Brain microvascular endothelial cell (primary cell): ENCODE measurements around the gene MSX2.

Source experiments
- DNase-seq: peaks from one replicate; pipeline ENCODE4 v3.0.0-alpha.2; 2020
- H3K27ac ChIP-seq: fragments of 250-450 bp; sonication (Bioruptor Pico); 2 replicates; pipeline ENCODE4 v1.5.1; 2020; ENCODE audit warnings: mild to moderate bottlenecking, moderate library complexity
- H3K27me3 ChIP-seq: fragments of 250-450 bp; sonication (Bioruptor Pico); replicated peaks from 2 replicates; pipeline ENCODE4 v1.5.1; 2020; ENCODE audit warnings: mild to moderate bottlenecking
- H3K36me3 ChIP-seq: fragments of 250-450 bp; sonication (Bioruptor Pico); replicated peaks from 2 replicates; pipeline ENCODE4 v1.5.1; 2020; ENCODE audit warnings: mild to moderate bottlenecking
- H3K4me3 ChIP-seq: 2 replicates; pipeline ENCODE4 v1.5.1; 2011; ENCODE audit warnings: low read depth, mild to moderate bottlenecking, control low read depth, low read length, moderate library complexity
- in situ Hi-C: cut with HindIII; loops from 2 replicates; pipeline ENCODE4 v1.10.0; 2017; ENCODE audit warnings: low sequenced_read_pairs, low pct_ligation_motif_present
- TF ChIP-seq, protein P1 (sequence below): IDR thresholded peaks from 2 replicates; pipeline ENCODE4 v1.5.1; 2011; ENCODE audit warnings: low read depth, mild to moderate bottlenecking, moderate library complexity, low read length, control low read depth, inconsistent platforms; ENCODE audit errors: missing control alignments

Gene MSX2

DNA sequence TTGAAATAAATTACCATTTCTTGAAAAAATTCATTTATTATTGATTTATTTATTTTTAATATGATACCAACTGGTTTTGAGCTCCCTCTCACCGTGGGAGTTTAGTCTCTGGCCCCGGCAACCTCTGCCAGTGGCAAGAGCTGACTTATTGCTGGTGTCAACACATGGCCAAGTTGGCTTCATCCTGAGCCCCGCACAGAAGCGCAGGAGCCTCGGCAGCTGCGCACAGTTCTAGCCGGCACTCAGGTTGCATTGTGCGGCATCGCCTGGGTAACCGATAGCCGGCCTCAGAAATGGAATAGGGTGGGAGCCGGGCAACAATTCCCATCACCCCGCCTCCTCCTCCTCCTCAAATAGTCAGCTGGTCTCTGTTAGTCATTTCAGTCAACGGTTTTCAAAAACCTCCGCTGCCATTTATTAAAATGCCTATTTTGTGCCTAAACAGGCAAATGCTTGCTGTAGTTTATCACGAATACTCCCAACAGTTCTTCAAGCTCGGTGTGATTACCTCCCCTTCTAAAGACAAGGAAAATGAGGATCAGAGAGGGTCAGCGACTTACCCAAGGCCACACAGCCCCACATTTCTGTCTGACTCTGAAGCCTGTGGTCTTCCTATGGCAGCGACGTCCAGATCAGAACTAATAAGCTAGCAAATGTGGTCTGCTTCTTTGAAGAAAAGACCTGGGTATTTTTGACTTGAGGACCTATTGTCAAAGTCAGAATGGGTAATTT lies 15.7 kb upstream of the MSX2 start:
- DNase-seq, result no peak
- H3K36me3 ChIP-seq, result no peaks in the 10 kb centered on the region
- no peak overlapping the region for H3K4me3 ChIP-seq
- TF ChIP-seq, protein P1, sequence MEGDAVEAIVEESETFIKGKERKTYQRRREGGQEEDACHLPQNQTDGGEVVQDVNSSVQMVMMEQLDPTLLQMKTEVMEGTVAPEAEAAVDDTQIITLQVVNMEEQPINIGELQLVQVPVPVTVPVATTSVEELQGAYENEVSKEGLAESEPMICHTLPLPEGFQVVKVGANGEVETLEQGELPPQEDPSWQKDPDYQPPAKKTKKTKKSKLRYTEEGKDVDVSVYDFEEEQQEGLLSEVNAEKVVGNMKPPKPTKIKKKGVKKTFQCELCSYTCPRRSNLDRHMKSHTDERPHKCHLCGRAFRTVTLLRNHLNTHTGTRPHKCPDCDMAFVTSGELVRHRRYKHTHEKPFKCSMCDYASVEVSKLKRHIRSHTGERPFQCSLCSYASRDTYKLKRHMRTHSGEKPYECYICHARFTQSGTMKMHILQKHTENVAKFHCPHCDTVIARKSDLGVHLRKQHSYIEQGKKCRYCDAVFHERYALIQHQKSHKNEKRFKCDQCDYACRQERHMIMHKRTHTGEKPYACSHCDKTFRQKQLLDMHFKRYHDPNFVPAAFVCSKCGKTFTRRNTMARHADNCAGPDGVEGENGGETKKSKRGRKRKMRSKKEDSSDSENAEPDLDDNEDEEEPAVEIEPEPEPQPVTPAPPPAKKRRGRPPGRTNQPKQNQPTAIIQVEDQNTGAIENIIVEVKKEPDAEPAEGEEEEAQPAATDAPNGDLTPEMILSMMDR, result no peak
- in situ Hi-C loops, result no loop called here
- peaks cover 11% of the 10 kb centered on the region for H3K27me3 ChIP-seq
- H3K27ac ChIP-seq, result no peak overlapping the region

DNA sequence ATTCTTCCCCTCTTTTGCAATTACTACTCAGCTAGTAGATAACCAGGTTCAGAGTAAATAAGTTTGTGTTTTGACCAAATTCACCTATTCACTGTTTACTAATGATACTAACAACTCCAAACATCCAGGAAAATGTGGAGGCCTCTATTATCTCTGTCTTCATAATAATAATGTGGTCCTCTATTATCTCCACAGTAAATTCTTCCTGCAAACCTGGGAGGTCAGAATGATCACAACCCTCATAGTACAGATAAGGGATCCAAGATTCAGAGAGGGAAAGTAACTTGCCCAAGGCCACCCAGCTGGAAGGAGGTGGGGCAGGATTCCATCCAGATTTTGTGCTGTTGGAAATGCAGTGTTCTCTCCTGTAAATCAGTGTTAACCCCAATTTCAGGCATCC lies 9.6 kb upstream of the MSX2 start:
- no peaks in the 10 kb centered on the region for H3K36me3 ChIP-seq
- TF ChIP-seq, protein P1, result no peak
- peaks cover 18% of the 10 kb centered on the region for H3K27me3 ChIP-seq
- DNase-seq, result no peak
- in situ Hi-C loops, result no loop called here
- no peak overlapping the region for H3K4me3 ChIP-seq
- no peak overlapping the region for H3K27ac ChIP-seq

DNA sequence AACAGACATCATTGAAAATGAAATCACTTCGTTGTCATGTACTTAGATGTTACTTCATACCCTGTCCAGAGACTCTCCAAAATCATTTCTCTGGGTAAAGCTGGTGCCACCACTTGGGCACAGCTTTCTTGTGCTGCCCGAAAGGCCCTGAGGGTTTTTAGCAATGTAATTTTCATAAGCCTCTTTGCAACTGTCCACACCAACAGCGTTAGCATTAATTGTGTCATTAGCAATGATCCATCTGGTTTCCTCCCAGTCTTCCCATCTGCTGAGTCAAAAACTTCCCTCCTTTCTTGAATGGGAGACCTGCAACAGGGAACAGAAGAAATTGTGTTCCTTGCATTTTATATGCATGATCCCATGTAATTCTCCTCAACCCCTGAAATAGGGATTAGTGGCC lies 8.6 kb upstream of the MSX2 start:
- TF ChIP-seq, protein P1, result no peak
- no peak overlapping the region for H3K27ac ChIP-seq
- H3K27me3 ChIP-seq, result peaks cover 28% of the 10 kb centered on the region
- no peak for DNase-seq
- H3K4me3 ChIP-seq, result no peak overlapping the region
- H3K36me3 ChIP-seq, result no peaks in the 10 kb centered on the region
- in situ Hi-C loops, result no loop called here

DNA sequence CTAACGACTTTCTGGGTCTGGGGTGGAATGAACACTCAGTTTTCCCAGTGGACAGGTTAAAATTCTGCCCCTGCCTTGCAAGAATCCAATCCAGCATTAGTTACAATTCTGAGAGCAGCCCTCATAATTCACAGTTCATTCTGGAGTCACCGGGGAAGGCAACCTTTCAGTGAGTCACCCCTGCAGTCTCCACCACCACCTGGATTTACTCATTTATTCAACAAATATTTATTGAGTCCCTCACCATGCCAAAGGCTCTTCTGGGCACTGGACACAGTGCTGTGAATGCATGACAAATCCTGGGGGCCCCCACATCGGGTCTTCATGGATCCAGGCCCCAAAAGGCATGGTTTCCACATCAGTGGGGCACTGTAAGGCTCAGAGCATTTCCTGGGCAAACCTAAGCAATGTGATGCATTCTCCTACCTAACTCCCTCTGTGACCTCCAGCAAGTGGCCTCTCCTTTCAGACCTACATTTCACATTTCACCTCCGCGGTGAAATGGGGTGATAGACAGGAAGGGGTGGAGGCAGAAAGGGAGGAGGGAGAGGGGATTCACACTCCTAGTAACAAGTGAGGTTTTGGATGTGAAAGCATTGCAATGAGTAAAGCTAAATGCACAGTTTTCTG lies 6.4 kb upstream of the MSX2 start:
- no peaks in the 10 kb centered on the region for H3K36me3 ChIP-seq
- in situ Hi-C loops, result no loop called here
- H3K27ac ChIP-seq, result no peak overlapping the region
- TF ChIP-seq, protein P1, result no peak
- H3K4me3 ChIP-seq, result no peak overlapping the region
- peaks cover 42% of the 10 kb centered on the region for H3K27me3 ChIP-seq
- no peak for DNase-seq

DNA sequence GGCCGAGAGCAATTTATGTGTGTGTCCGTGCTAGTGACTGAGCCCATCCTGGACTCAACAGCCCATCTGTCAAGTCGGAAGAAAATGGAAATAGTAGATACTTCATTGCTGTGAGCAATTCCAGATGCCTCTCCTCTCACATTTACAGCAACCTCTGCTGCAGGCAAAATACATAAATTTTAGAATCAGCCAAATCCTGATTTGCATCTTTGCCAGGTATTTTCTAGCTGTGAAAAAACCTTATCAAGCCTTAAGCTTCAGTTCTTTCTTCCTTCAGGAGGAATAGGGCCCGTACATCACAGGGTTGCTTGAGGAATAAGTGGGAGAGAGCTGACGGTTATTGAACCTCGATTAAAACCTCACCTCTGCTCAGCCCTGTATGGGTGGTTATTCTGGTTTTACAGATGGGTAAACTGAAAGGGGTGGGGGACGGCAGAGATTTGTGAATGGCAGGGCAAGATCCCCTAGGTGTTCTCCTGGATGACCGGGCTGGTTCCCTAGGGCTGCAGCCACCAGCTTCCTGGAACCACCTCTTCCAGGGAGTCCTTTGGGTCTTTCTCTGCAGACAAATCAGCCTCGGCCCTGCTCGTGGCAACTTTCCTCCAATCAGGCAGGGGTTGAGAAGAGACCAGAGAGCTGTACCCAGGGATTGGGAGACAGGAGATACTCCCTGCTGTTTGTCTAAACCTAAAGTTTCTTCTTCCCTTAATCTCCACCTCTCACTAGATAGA lies 5.3 kb upstream of the MSX2 start:
- DNase-seq, result no peak
- TF ChIP-seq, protein P1, result no peak
- in situ Hi-C loops, result no loop called here
- Histone ChIP-seq H3K36me3 (no peaks in the 10 kb centered on the region), H3K27ac (no peak overlapping the region), H3K27me3 (peaks cover 45% of the 10 kb centered on the region), H3K4me3 (no peak overlapping the region)
